Measurements from ENCODE around the gene SPDYE6.
"Not testable (repeated sequence)": the region's sequence is repeated elsewhere in the genome, so short reads cannot be mapped to it uniquely, and the experiment has no call there.

Gene SPDYE6, protein sequence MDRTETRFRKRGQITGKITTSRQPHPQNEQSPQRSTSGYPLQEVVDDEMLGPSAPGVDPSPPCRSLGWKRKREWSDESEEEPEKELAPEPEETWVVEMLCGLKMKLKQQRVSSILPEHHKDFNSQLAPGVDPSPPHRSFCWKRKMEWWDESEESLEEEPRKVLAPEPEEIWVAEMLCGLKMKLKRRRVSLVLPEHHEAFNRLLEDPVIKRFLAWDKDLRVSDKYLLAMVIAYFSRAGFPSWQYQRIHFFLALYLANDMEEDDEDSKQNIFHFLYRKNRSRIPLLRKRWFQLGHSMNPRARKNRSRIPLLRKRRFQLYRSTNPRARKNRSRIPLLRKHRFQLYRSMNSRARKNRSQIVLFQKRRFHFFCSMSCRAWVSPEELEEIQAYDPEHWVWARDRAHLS

DNA sequence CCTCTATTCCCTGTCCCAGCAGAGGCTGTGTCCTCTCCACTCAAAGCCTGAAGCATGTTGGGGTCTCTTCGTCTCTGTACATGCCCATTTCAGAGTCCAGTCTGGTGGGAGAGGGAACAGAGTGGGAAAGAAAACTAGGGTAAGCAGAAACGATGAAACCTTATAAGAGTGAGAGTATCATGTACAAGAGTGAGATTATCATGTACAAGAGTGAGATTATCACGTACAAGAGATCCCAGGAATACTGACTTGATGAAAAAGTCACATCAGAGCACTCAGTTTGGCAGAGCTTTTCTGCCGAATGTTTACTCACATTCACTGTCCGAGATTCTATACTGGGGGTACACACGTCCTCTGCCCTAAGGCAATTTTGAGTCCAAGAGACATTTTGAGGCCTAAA, at the start of gene SPDYE6:
SPDYE6 (minus strand) TSS at position 101 of the 400 bp plus-strand sequence. CDS start 421 bp downstream, outside the sequence.
- DNase-seq = not testable (repeated sequence)

DNA sequence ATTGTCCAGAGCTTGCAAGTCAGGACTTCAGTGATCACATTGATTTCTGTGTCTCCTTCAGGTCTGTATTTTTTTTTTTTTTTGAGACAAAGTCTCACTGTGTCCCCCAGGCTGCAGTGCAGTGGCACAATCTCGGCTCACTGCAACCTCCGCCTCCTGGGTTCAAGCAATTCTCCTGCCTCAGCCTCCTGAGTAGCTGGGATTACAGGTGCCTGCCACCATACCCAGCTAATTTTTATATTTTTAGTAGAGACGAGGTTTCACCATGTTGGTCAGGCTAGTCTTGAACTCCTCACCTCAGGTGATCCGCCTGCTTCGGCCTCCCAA, 48.6 kb upstream of the SPDYE6 start:
- DNase-seq = not testable (repeated sequence)

DNA sequence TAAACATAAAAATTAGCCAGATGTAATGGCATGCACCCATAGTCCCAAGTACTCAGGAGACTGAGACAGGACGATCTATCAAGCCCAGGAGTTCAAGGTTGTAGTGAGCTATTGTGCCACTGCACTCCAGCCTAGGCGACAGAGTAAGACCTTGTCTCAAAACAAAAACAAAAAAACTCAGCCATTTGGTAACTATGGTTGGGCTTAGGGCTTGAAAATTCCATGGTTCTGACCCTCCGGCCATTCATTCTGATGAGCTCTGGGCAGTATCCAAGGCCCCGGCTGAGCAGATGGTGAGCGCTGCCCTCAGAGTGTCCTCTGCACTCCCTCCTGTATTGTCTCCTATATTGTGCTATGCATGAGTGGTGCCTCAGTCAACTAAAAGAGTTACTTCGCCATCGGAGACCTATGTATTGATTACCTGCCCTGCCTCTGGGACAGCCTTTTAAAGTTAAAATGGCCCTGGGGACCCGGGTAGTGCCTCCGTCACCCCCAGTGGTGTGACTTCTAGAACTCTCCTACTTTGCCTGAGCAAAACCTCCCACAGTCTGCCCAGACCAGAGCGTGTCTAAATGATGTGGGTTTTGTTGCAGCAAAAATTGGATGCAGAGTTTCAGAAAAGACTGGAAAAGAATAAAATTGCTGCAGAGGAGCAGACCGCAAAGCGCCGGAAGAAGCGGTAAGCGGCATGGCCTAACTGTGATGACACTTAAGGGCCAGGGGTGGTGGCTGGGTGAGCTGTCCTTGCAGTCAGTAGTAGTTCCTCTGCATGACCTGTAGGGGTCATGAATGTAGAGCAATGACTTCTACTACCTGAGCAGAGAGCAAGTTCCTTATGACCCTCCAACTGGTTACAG, 48.0 kb upstream of the SPDYE6 start:
- DNase-seq = peak; percentile 59

DNA sequence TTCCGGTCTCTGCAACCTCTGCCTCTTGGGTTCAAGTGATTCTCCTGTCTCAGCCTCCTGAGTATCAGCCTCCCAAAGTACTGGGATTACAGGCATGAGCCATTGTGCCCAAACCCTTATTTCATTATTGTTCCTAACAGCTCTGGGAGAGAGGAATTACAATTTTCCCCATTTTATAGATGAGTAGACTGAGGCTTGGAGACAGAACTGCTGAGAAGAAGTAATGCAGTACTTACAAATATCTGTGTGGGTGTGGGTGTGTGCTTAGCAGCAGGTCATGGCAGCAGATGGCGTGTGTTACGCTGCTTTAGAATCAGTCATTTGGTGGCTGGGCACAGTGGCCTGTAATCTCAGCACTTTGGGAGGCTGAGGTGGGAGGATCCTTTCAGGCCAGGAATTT, 47.3 kb upstream of the SPDYE6 start:
- DNase-seq = no peak

DNA sequence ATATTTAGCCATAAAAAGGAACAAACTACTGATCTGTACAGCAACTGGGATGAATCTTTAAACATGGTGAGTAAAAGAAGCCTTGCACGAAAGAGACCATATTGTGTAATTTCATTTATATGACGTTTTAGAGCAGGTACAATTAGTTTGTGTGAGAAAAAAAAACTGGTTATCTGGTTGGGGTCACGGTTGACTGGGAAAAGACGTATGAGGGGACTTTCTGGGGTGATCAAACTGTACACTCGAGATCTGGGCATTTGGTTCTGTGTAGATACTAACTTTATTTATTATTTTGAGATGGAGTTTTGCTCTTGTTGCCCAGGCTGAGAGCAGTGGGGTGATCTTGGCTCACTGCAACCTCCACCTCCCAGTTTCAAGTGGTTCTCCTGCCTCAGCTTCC, 44.1 kb upstream of the SPDYE6 start:
- DNase-seq = no peak

DNA sequence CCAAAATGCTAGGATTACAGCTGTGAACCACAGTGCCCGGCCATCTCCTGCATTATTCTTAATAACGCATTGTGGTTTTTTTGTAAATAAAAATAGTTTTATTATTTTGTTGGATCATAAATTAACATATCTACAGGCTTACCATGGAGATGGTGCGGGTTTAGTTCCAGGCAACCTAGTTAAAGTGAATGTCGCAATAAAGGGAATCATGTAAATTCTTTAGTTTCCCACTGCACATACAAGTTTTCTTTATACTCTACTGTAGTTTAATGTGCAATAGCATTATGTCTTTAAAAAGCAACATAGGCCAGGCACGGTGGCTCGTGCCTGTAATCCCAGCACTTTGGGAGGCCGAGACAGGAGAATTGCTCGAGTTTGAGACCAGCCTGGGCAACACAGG, 42.3 kb upstream of the SPDYE6 start:
- no peak for DNase-seq

DNA sequence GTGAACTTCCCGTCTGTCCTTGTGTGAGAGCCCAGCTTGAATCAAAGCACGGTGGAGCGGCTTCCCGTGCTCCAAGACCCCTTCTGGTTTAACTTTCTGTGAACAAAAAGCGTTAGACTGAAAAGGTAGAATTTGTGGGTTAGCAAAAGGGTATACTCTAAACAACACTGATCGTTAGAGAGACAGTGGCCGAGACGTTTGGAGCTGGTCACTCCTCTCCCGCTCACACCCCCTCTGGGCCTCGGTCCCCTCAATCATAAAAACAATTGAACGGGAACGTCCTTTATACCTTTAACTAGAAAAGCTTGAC, 40.4 kb upstream of the SPDYE6 start:
- DNase-seq = no peak

DNA sequence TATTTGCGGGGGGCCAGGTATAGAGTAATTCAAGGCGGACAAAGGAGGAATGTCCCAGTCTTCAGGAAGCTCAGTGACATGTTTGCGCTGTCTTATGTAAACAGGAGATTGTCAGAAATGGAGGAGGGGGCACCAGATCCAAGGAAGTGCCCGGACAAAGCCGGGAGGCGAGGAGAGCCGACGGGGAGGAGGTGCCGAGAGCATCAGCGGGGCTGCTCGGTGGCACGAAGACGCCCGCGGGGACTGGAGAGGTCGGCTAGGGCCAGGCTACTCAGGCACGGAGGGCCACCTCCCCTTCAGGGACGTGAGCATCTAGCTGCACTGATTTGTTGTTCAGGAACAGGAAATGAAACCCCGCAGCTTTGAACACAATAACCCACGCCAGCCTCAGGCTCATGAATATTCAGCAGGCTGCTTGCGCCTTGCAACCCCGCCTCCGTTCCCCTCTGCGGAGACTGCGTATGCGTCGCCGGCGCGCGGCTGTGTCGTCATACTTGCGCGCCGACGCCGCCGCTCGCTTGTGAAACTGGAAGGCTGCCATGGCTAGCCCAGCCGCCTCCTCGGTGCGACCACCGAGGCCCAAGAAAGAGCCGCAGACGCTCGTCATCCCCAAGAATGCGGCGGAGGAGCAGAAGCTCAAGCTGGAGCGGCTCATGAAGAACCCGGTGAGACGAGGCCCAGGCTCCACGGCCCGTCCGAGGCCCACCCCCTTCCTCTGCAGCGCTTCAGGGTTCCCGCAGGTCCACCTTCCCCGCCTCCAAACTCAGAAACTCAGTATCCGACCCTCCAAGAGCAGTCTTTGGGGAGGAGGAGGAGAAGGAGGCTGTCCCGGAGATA, 39.8 kb upstream of the SPDYE6 start, which contains the start of gene PRKRIP1:
PRKRIP1 (plus strand) TSS at position 491 of the 837 bp plus-strand sequence; CDS start at position 540, 49 bp downstream.
- DNase-seq = peak; percentile 89

DNA sequence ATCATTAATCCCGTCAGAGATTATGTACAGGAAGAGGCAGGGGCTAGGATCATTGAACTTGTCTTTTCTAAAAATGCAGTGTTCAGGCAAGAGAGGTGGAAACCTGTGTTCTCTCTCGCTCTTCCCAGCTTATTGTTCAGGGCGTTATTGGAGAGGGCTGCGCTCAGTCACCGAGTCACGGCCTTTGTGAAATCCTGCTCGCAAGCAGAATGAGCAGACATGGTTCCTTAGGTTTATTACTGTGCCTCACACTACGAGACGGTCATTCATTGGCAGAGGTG, 39.3 kb upstream of the SPDYE6 start:
- DNase-seq = no peak

DNA sequence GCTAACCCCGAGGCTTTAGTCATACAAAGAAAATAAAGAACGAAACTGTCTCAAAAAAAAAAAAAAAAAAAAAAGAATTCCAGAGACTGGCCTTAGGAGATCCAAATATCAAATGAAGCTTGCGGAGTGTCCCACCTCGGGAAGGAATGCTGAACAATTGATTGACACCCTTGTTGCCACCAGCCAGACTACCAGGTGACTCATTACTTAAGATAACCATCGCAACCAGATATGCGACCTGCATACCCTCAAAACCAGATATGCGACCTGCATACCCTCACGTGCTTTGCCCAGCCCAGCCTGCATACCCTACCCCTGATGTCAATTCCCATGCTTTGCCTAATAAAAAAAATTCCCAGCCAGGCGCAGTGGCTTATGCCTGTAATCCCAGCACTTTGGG, 37.2 kb upstream of the SPDYE6 start:
- DNase-seq = no peak

DNA sequence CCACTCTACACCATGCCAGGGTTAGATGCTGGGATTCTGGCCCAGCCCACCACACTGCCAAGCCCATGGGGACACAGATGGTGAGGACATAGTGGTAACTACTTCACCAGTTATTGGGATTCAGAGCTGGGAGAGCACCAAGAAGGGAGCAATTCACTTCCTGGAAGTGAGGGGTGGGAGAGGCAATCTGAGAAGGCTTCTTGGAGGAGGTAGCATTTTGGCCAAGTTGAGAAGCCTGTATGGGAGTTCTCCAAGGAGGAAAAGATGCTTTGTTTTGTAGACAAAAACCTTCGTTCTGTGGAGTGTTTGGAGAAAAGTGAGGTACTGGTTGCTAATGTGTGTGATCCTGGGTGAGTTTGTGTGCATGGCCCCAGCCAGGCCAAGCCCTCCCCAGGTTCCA, 36.1 kb upstream of the SPDYE6 start:
- DNase-seq = no peak

DNA sequence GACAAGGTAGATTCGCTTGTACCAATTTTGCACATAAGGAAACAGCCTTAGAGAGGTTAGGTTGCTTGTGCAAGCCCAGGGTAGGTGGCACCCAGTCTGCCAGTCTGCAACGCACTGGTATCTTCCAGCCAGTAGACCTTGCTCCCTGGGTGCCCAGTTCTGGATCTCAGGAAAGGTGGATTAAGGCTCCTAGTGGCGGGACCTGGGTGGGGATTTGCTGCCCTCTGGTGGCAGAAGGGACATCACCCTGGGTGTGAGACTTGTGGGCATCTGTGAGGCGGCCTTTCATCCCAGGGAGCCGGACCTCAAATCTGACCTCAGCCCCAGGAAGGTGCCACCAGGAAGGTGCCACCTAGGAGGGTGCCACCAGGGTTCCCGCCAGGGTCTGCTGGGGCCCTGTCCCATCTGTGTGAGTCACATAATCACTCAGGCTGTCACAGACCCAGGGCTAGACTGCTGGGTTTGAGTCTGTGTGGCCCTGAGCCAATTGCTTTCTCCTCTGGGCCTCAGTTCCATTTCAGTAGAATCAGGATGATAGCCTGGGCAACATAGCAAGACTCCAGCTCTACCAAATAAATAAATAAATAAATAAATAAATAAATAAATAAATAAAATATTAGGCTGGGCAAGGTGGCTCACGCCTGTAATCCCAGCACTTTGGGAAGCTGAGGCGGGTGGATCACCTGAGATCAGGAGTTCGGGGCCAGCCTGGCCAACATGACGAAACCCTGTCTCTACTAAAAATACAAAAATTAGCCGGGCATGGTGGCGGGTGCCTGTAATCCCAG, 34.6 kb upstream of the SPDYE6 start:
- peak; percentile 45 for DNase-seq

DNA sequence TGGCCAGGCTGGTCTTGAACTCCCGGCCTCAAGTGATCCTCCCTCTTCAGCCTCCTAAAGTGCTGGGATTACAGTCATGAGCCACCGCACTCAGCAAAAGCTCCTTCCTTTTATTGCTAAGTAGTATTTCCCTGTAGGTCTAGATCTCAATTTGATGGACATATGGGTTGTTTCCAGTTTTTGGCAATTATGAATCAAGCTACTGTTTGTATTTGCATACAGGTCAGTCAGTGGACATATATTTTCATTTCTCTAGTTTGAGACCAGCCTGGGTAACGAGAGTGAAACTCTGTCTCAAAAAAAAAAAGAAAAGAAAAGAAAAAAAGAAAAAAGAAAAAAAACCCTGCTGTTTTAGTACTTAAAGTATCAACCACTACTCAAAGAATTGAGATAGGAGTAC, 33.6 kb upstream of the SPDYE6 start:
- no peak for DNase-seq

DNA sequence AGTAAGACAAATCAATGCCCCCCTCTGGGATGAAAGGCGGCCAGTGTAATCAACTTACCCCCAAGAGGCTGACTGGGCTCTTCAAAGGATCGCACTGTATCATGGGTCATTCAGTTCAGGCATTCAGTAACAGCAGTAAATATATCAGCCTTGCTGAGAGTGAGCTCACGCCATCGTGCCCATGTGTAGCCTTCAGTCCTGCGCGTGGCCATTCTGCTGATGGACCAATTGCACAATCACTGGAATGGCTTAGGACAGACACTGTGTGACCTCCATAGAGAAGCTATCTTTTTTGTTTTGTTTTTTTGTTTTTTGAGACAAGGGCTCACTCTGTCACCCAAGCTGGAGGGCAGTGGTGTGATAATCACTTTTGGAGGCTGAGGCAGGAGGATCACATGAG, 30.8 kb upstream of the SPDYE6 start:
- DNase-seq = no peak

DNA sequence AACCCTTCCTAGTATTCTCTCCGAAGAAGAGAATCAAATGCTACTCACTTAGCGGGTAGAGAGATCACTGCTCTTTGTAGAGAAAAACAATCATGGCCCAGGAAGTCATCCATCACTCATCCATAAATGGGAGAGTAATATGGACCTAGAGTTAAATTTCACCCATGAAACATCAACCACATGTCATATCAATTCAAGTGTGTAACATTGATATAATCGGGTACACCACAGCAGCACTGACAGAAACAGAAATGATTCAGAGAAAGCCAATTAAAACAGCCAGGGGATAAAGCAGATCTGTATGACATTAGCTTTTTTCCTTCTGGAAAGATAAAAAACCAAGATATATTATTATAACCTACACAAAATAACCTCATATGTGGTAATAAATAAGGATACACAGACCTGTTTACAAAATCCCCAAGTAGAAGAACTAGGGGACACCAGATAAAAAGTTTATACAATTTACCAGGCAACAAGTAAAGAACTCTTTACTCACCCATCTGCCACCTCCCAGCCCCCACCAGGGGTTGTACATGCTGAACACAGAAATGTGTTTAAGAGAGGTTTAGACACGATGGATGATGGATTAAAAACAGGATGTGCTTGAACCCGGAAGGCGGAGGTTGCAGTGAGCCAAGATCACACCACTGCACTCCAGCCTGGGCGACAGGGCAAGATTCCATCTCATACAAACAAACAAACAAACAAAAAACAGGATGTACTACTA, 25.6 kb upstream of the SPDYE6 start:
- DNase-seq = not testable (repeated sequence)

DNA sequence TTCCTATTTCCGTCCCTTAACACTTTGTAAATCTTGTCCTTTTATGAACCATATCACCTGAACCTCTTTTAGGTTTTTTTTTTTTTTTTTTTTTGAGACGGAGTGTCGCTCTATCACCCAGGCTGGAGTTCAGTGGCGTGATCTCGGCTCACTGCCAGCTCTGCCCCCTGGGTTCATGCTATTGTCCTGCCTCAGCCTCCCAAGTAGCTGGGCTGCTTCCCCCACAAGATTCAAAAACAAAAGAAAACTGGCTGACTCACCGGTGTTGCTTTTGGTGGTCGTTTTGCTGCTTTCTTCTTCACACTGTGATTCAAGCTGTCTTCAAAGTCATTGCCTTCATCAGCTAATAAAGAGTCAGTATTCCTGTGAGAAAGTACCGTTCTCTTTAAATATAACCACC, 24.6 kb upstream of the SPDYE6 start:
- DNase-seq = not testable (repeated sequence)

DNA sequence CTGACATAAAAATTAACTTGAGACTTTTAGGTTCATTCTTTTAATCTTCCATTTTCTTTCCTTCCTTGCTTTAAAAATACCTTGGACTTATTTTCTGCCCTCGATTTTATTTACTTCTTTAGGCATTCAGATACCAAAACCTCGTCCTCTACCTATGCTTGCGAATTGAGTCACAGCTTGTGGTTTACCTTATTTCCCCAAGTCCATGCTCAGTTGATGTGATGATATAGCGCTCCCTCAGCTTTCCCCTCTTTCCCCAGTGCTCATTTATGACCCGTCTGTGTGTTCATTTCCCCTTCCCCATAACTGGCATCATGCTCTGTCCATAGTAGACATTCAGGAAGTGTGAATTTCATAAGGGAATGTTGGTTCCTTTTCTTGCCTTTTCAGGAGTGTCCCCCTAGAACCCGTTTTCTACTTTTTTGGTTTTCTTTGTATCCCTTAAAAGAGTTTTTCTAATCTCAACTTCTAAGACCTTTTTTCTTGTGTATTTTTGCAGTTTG, 20.8 kb upstream of the SPDYE6 start:
- no peak for DNase-seq

DNA sequence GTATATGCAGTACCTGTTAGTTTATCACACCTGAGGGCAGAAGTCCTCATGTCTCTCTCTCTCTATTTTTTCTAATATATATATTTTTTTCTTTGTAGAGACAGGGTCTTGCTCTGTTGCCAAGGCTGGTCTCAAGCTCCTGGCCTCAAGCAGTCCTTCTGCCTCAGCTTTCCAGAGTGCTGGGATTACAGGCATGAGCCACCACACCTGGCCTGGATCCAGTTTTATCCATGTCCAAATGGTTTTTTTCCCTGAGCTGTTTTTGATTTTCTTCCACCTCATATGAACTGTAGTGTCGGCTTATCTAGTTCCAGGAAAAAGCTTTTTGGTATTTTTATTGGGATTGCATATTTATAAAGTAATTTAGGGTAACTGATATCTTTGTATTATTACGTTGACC, 16.6 kb upstream of the SPDYE6 start:
- not testable (repeated sequence) for DNase-seq

DNA sequence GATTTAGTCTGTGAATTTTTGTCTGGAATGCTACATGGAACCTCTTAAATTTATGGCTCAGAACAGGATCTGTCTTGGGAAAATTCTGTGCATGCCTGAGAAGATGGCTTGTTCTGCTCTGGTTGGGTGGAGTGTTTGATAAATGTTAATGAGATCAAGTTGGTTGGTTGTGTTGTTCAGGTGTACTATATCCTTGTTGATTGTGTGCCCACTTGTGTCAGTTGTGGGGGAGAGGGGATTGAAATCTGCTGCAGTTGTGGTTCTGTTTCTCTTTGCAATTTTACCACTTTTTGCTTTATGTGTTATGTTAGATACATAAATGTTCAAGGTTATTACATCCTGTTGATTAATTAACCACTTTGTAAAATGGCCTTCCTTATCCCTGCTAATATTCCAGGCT, 13.8 kb upstream of the SPDYE6 start:
- DNase-seq = not testable (repeated sequence)

DNA sequence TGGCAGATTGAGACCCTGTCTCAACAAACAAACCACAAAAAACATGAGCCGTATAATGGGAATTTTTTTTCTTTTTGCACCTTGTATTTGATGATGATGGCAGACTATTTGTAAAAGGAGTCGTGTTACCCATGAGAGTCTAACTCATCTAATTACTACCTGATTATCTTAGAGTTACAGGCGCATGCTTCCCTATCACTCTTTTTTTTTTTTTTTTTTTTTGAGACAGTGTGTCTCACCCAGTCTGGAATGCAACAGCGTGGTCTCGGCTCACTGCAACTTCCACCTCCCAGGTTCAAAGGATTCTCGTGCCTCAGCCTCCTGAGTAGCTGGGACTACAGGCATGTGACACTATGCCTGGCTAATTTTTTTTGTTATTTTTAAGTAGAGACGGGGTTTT, 9.1 kb upstream of the SPDYE6 start:
- DNase-seq = not testable (repeated sequence)

DNA sequence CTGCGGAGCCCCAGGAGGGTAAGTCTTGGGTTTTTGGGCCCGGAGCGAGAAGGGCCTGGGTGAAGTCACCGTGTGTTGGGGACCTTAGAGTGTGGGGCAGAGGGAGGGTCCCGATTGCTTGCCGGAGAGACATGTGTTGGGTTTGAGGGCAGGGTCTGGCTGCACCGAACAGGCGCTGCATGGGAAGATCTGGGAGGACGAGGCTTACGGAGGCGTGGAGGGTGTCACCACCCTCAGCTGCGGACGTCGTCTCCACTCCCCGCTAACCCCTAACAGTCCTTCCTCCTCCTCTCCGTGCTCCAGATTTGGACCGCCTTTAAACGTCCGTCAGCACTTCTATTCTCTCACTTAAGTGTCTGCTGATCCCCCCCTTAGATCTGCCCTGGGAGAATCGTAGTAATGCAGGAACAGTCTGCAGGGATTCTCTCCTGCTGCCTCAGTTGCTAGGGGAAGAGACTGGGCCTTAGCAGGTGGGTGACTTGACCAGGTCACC, 8.2 kb upstream of the SPDYE6 start:
- not testable (repeated sequence) for DNase-seq

All from DMS 273 treated with DMSO at 0.1 percent for 48 hours (cell line).